B cell (primary cell): ENCODE data around the gene FAM81B. TPM values are rescaled to one million over a fixed set of nuclear protein-coding genes. Genes with fewer than 3 reads are reported as not detected.

Experiments
- ATAC-seq: fragments of 200-7000 bp; cut with Tn5 transposase; one replicate; pipeline ENCODE4 v1.10.0; 2021; ENCODE audit warnings: low read depth, mild to moderate bottlenecking, moderate number of reproducible peaks, moderate library complexity
- CTCF ChIA-PET: fragments of 350-600 bp; sonication (Branson Sonifier 250); formaldehyde crosslinking; loops from one replicate; lab custom pipeline; 2021; ENCODE audit warnings: antibody characterized with exemption, inconsistent platforms; lab: Charles Lee
- POLR2A ChIA-PET: fragments of 350-600 bp; sonication (Branson Sonifier 250); formaldehyde crosslinking; loops from one replicate; lab custom pipeline; 2021; ENCODE audit warnings: antibody characterized with exemption; lab: Charles Lee
- DNase-seq: peaks from one replicate; pipeline ENCODE4 v3.0.0; 2013
- H2AFZ ChIP-seq: 2 replicates; pipeline ENCODE4 v1.6.1; 2012; ENCODE audit warnings: mild to moderate bottlenecking, low read depth, low read length; ENCODE audit not compliant: insufficient read depth, poor library complexity, severe bottlenecking
- H3K27ac ChIP-seq, 2 donors: 1 replicate in 1 of 2; 2 replicates in 1 of 2; pipeline ENCODE4 v1.5.1; 2012 to 2013; ENCODE audit warnings: low read length in 2 of 2, mild to moderate bottlenecking in 2 of 2, moderate library complexity in 1 of 2
- H3K27me3 ChIP-seq, 4 experiments: fragments of 200-600 bp in 1 of 4; sonication (generic) in 1 of 4; replicated peaks in 1 of 4; 1 replicate in 2 of 4; 2 replicates in 2 of 4; pipeline versions ENCODE4 v1.6.1 to v1.7.0; 2013 to 2016; ENCODE audit warnings: low read length in 3 of 4, mild to moderate bottlenecking in 2 of 4, mixed read lengths in 1 of 4, moderate library complexity in 1 of 4; ENCODE audit not compliant: insufficient read depth in 4 of 4, control insufficient read depth in 3 of 4; ENCODE audit errors: control extremely low read depth in 1 of 4
- H3K36me3 ChIP-seq, 2 experiments: replicated peaks in 1 of 2; 1 replicate in 1 of 2; 2 replicates in 1 of 2; pipeline versions ENCODE4 v1.6.1 to v1.7.1; 2013; ENCODE audit warnings: low read length in 1 of 2; ENCODE audit not compliant: insufficient read depth in 2 of 2, control insufficient read depth in 1 of 2; ENCODE audit errors: control extremely low read depth in 1 of 2, extremely low read depth in 1 of 2
- H3K4me1 ChIP-seq, 2 donors: fragments of 200-600 bp in 1 of 2; sonication (generic) in 1 of 2; 1 replicate in 1 of 2; 2 replicates in 1 of 2; pipeline versions ENCODE4 v1.5.1 to v1.6.1; 2013 to 2017; ENCODE audit warnings: low read length in 2 of 2; ENCODE audit not compliant: control insufficient read depth in 2 of 2, insufficient read depth in 2 of 2
- H3K4me2 ChIP-seq: replicated peaks from 2 replicates; pipeline ENCODE3; 2012; ENCODE audit warnings: mild to moderate bottlenecking, low read depth, low read length; ENCODE audit not compliant: poor library complexity, severe bottlenecking
- H3K4me3 ChIP-seq, 5 experiments: fragments of 200-600 bp in 1 of 5; sonication (generic) in 1 of 5; 1 replicate in 3 of 5; 2 replicates in 2 of 5; pipeline versions ENCODE4 v1.5.1 to v1.7.0; 2011 to 2016; ENCODE audit warnings: low read length in 4 of 5, mild to moderate bottlenecking in 4 of 5, low read depth in 2 of 5, control low read depth in 1 of 5, moderate library complexity in 1 of 5; ENCODE audit not compliant: insufficient read depth in 1 of 5; ENCODE audit errors: control extremely low read depth in 1 of 5, extremely low read depth in 1 of 5
- H3K79me2 ChIP-seq: fragments of 200-600 bp; sonication (generic); one replicate; pipeline ENCODE4 v1.6.0; 2016; ENCODE audit warnings: low read length; ENCODE audit not compliant: control insufficient read depth, insufficient read depth
- H3K9ac ChIP-seq: fragments of 200-600 bp; sonication (generic); 2 replicates; pipeline ENCODE4 v1.6.1; 2017; ENCODE audit warnings: mild to moderate bottlenecking, low read length, moderate library complexity
- H3K9me3 ChIP-seq, 3 donors: one replicate each; pipeline versions ENCODE4 v1.6.1 to v1.7.1; 2013; ENCODE audit warnings: low read length in 2 of 3; ENCODE audit not compliant: control insufficient read depth in 2 of 3, insufficient read depth in 1 of 3; ENCODE audit errors: control extremely low read depth in 1 of 3
- H4K20me1 ChIP-seq: 2 replicates; pipeline ENCODE4 v1.6.0; 2012; ENCODE audit warnings: mild to moderate bottlenecking, low read length; ENCODE audit not compliant: insufficient read depth, control insufficient read depth, poor library complexity, severe bottlenecking
- H3K27ac Mint-ChIP-seq: one replicate; pipeline ENCODE4 v1.8.0; 2021; ENCODE audit warnings: mixed read lengths
- H3K27me3 Mint-ChIP-seq: one replicate; pipeline ENCODE4 v1.8.0; 2021; ENCODE audit warnings: mixed read lengths
- H3K4me1 Mint-ChIP-seq: one replicate; pipeline ENCODE4 v1.8.0; 2021; ENCODE audit warnings: mixed read lengths
- H3K4me3 Mint-ChIP-seq: one replicate; pipeline ENCODE4 v1.8.0; 2021; ENCODE audit warnings: mixed read lengths
- H3K9me3 Mint-ChIP-seq: one replicate; pipeline ENCODE4 v1.8.0; 2022; ENCODE audit warnings: mixed read lengths; ENCODE audit not compliant: insufficient read depth
- EZH2 ChIP-seq: IDR thresholded peaks from 2 replicates; pipeline ENCODE4 v1.6.1; 2012; ENCODE audit warnings: borderline replicate concordance, low read depth, mild to moderate bottlenecking, moderate library complexity, low read length; ENCODE audit not compliant: insufficient read depth, poor library complexity, severe bottlenecking
- WGBS: methylation state at CpG from one replicate; pipeline ENCODE4 v1.1.5; 2013; ENCODE audit warnings: missing lambda C conversion rate; ENCODE audit not compliant: insufficient coverage; 5-methylcytosine and 5-hydroxymethylcytosine counted together
- intact Hi-C: fragments of 100-400 bp; cut with micrococcal nuclease; formaldehyde crosslinking; loops from one replicate; pipeline ENCODE4 v1.10.0; 2022
- polyA plus RNA-seq: library from polyadenylated mRNA; depleted of rRNA; stranded (reverse); fragments of >200 nt; gene quantifications from 2 replicates; pipeline ENCODE4 v1.2.3, GENCODE V29; 2012
- total RNA-seq, 2 donors: library from RNA; stranded (reverse); fragments of 120-200 nt in 1 of 2; gene quantifications; 1 replicate in 1 of 2; 2 replicates in 1 of 2; pipeline versions ENCODE4 v1.2.3 to v1.2.4, GENCODE V29; 2013 to 2022
- TF ChIP-seq, protein P1 (sequence below): fragments of 200-600 bp; IDR thresholded peaks from one replicate; pipeline ENCODE4 v1.8.0; 2022; ENCODE audit warnings: antibody characterized with exemption, mild to moderate bottlenecking

FAM81B gene
- total and polyA plus RNA-seq, 2 donors (not counting 1 experiment from before 2014, with no cell fraction given): not detected

DNA sequence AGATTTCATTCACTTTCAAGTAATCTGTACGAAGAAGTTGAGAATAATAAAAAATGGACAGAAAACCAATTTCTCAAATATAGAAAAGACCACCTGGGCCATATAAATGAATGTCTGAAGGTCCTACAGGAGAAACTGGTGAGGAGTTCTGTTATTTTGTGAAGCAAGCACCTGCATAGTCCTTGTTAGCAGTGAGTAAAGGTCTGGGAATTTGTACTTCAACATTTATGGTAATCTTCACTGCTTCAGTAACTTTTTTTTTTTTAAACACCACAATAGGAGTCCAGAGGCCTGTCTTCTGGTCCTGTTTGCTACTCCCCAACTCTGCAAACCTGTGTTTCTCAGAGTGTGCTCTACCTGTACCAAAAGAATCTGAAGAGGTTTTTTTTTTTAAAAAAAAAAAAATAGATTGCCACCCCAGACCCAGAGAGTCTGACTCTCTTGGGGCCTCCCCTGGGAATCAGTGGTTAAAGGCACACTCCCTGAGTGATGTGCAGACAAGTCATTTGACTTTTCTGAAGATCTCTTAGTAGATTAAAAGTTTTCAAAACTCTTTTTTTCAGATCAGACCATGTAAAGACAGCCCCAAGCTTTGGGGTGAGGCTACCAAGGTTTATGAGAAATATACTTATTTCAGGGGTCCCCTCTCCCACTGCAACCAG is 55.5 kb downstream of the FAM81B start:
- DNase-seq (no peak), ATAC-seq (no peak)
- H3K27me3 ChIP-seq: no peaks in the 10 kb centered on the region
- H3K9me3 ChIP-seq: no peaks in the 10 kb centered on the region
- no CpG with 5 or more reads among the region's 1 CpG for WGBS
- H3K4me3 ChIP-seq: no peak overlapping the region
- ChIA-PET CTCF (no interaction called here), POLR2A (no interaction called here)
- H3K36me3 ChIP-seq: no peaks in the 10 kb centered on the region
- H3K4me1 ChIP-seq: no peaks in the 10 kb centered on the region
- TF ChIP-seq EZH2: no peak
- TF ChIP-seq, protein P1, sequence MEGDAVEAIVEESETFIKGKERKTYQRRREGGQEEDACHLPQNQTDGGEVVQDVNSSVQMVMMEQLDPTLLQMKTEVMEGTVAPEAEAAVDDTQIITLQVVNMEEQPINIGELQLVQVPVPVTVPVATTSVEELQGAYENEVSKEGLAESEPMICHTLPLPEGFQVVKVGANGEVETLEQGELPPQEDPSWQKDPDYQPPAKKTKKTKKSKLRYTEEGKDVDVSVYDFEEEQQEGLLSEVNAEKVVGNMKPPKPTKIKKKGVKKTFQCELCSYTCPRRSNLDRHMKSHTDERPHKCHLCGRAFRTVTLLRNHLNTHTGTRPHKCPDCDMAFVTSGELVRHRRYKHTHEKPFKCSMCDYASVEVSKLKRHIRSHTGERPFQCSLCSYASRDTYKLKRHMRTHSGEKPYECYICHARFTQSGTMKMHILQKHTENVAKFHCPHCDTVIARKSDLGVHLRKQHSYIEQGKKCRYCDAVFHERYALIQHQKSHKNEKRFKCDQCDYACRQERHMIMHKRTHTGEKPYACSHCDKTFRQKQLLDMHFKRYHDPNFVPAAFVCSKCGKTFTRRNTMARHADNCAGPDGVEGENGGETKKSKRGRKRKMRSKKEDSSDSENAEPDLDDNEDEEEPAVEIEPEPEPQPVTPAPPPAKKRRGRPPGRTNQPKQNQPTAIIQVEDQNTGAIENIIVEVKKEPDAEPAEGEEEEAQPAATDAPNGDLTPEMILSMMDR: no peak
- no peaks in the 10 kb centered on the region for H4K20me1 ChIP-seq
- Mint-ChIP-seq H3K4me3 (no peak overlapping the region), H3K9me3 (no peaks in the 10 kb centered on the region), H3K27ac (no peak overlapping the region), H3K27me3 (peaks cover 18% of the 10 kb centered on the region), H3K4me1 (peaks cover 3% of the 10 kb centered on the region)
- intact Hi-C loops: no loop called here
- H3K79me2 ChIP-seq: no peaks in the 10 kb centered on the region
- H2AFZ ChIP-seq: no peak overlapping the region
- H3K27ac ChIP-seq: no peak overlapping the region
- H3K4me2 ChIP-seq: no peak overlapping the region
- H3K9ac ChIP-seq: no peak overlapping the region

DNA sequence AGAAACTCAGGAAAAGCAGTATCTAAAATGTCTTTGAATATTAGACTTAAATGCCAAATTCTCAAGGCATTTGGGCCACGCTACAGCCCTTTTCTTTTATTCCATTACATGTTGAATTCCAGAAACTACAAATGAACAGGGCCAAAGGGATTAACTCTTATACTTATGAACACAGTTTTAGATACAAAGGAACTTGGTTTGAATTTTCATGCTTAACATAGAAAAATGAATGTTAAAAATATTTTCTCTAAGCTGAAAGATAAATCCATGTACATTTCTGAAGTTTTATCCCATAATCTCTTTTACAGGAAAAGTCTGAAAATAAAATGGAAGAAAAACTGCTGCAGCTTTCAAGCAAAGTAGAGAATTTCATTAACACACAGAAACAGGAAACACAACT is 56.8 kb downstream of the FAM81B start:
- Mint-ChIP-seq H3K4me1 (peaks cover 3% of the 10 kb centered on the region), H3K27ac (no peak overlapping the region), H3K9me3 (no peaks in the 10 kb centered on the region), H3K27me3 (peaks cover 13% of the 10 kb centered on the region), H3K4me3 (no peak overlapping the region)
- no peak overlapping the region for H2AFZ ChIP-seq
- H3K9me3 ChIP-seq: no peaks in the 10 kb centered on the region
- ATAC-seq (no peak), DNase-seq (no peak)
- no peak overlapping the region for H3K4me3 ChIP-seq
- H3K27ac ChIP-seq: no peak overlapping the region
- WGBS: no CpG with 5 or more reads among the region's 1 CpG
- H3K27me3 ChIP-seq: no peaks in the 10 kb centered on the region
- H3K36me3 ChIP-seq: no peaks in the 10 kb centered on the region
- H3K9ac ChIP-seq: no peak overlapping the region
- CTCF ChIA-PET: no interaction called here
- H4K20me1 ChIP-seq: no peaks in the 10 kb centered on the region
- POLR2A ChIA-PET: no interaction called here
- no peak overlapping the region for H3K4me2 ChIP-seq
- TF ChIP-seq, protein P1: no peak
- no peak for TF ChIP-seq EZH2
- no peaks in the 10 kb centered on the region for H3K4me1 ChIP-seq
- intact Hi-C loops: no loop called here
- no peaks in the 10 kb centered on the region for H3K79me2 ChIP-seq
